Measurements from ENCODE around the gene SIGLEC12.

Gene SIGLEC12

GRCh38 chr19:51501594-51502263 lies at the start of gene SIGLEC12:
SIGLEC12 (minus strand) TSS chr19:51501800; CDS start chr19:51501733, 67 bp downstream.
- DNase-seq, result peak in 1 of 2 donors; percentile 10

GRCh38 chr19:51550848-51551672 lies 49.5 kb upstream of the SIGLEC12 start:
- no peak for DNase-seq

GRCh38 chr19:51549533-51550324 lies 48.1 kb upstream of the SIGLEC12 start:
- DNase-seq, result no peak

GRCh38 chr19:51548891-51549305 lies 47.3 kb upstream of the SIGLEC12 start:
- no peak for DNase-seq

GRCh38 chr19:51548213-51548651 lies 46.6 kb upstream of the SIGLEC12 start:
- no peak for DNase-seq

GRCh38 chr19:51547397-51548212 lies 46.0 kb upstream of the SIGLEC12 start:
- no peak for DNase-seq

- no peak for DNase-seq
Measured at GRCh38 chr19:51546650-51547396, 45.2 kb upstream of the SIGLEC12 start.

GRCh38 chr19:51546107-51546649 lies 44.6 kb upstream of the SIGLEC12 start:
- DNase-seq, result no peak

GRCh38 chr19:51544038-51544437 lies 42.4 kb upstream of the SIGLEC12 start:
- DNase-seq, result no peak

- DNase-seq, result no peak
Measured at GRCh38 chr19:51542699-51543098, 41.1 kb upstream of the SIGLEC12 start.

- no peak for DNase-seq
Measured at GRCh38 chr19:51541458-51542357, 40.1 kb upstream of the SIGLEC12 start.

GRCh38 chr19:51539821-51540366 lies 38.3 kb upstream of the SIGLEC12 start:
- no peak for DNase-seq

GRCh38 chr19:51535535-51535934 lies 33.9 kb upstream of the SIGLEC12 start:
- DNase-seq, result no peak

GRCh38 chr19:51531349-51532315 lies 30.0 kb upstream of the SIGLEC12 start, which contains the start of gene SIGLEC6:
SIGLEC6 (minus strand) TSS chr19:51531670; CDS start chr19:51531648, 22 bp downstream.
- no peak for DNase-seq

GRCh38 chr19:51530616-51531015 lies 29.0 kb upstream of the SIGLEC12 start:
- no peak for DNase-seq

- no peak for DNase-seq
Measured at GRCh38 chr19:51529301-51529700, 27.7 kb upstream of the SIGLEC12 start.

- DNase-seq, result no peak
Measured at GRCh38 chr19:51525651-51526050, 24.1 kb upstream of the SIGLEC12 start.

GRCh38 chr19:51524666-51525264 lies 23.2 kb upstream of the SIGLEC12 start:
- no peak for DNase-seq

All from stimulated activated CD4-positive, alpha-beta T cell treated with anti-CD3 and anti-CD28 coated beads, Interleukin-2, amount 100 ng/mL, for 48 hours (primary cell).